HK-2 (cell line): Measurements from ENCODE around the gene TTYH2.

Experiments used
- DNase-seq: peaks from one replicate; pipeline ENCODE4 v3.0.0-alpha.2; 2018; ENCODE audit not compliant: unreplicated experiment

The TTYH2 gene

DNA sequence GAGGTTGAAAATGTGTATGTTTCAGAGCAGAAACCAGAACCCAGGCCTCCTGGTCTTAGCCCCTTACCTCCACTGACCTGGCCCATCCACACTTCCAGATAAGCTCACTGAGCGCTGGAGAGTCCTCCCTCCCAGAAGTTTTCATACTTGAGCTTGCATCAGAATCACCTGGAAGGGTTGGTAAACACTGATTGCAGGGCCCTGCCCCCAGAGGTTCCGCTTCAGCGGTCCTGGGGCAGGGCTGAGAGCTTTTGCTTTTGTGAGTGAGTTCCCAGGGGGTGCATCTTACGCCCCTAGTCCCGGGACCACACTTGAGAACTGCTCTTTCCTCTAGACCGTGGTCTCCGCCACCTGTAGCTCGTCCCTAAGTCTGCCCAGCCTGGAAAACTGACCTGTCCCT lies 20.6 kb downstream of the TTYH2 start:
- no peak for DNase-seq

DNA sequence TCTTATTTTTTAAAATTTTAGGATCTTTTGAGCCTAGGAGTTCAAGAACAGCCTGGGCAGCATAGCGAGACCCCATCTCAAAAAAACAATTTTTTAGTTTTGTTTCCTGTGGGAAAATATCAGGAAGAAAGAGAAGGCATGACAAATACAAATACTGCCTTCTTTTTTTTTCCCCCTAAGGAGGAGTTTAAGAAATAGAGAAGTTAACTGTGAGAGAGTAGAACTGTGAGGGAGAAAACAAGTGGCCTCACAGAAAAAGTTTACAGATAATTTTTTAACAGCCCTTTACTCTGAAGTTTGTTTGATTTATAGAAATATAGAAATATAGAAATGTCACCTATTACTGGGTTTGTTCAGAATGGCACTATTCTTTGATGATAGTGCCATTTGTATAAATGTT lies 21.1 kb downstream of the TTYH2 start:
- no peak for DNase-seq

DNA sequence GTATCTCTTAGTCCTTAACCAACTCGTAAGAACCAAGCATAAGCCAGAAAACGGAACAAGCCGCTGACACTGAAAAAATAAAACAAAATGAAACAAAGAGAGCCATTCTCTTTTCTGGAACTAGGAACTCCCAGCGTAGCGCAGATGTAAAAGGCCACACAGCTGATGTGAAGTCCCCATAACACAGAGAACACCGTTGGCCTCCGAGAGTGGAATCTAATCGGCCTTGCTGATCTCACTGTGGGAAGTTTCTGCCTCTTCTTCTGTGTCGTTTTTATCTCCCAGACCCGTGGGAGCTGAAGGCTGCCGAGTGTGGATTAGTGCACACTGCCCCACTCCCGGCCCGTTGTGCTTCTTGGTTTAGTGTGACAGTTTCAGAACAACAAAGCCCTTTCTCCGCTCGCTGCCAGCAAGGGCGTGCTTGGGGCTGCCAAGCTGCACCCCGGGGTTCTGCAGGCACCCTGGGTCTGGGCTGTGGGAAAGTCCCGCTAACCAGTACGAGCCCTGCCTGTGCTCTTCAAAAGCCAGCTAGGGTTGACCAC lies 21.7 kb downstream of the TTYH2 start:
- no peak for DNase-seq

DNA sequence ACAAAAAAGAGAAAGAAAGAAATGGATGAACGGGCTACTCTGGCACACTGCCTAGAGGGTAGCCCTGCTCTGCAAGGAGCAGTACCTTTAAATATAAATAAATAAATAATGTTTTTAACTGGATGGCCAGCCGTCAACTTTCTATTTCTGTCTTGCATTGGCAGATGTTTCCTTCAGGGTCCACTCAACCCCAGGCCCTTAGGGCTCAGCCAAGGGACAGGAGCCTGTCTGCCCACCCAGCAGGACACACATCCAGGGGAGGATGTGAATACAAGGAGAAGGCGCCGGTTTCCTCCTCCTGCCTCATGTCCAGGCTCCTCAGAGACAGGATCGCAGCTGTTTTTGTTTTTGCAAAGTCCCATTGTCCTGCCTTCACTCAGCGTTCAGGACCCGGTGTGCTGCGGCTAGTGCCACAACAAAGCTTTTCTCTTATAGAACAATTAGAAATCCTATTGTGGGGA lies 22.6 kb downstream of the TTYH2 start:
- DNase-seq: no peak

DNA sequence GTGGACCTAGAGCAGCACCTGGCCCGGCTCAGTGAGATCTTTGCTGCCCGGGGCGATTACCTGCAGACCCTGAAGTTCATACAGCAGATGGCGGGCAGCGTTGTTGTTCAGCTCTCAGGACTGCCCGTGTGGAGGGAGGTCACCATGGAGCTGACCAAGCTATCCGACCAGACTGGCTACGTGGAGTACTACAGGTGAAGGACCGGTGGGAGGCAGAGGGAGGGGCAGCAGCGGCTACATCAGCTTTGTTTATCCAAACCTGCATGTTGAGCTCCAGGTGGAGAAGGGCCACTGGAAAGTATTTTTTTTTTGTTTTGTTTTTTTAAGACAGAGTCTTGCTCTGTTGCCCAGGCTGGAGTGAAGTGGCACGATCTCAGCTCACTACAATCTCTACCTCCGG lies 23.9 kb downstream of the TTYH2 start:
- no peak for DNase-seq

DNA sequence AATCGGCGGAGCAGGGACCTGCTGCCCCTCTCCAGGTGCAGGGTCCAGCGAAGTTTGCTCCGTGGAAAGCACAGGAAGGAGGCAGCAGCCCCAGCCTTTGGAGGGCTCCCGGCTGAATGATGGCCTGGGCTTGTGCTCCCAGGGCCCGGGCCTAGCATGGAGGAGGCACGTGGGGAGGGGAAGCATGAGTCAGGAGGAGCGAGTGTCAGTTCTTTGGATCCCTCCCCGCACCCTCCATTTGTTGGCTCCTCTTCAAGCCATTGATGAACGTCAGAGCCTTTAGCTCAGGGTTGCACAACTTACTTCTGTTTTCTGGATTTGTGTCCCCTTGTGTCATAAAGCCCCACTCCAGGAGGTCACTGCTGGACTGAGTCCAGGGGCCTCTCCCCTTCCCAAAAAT lies 25.8 kb downstream of the TTYH2 start:
- DNase-seq: no peak

DNA sequence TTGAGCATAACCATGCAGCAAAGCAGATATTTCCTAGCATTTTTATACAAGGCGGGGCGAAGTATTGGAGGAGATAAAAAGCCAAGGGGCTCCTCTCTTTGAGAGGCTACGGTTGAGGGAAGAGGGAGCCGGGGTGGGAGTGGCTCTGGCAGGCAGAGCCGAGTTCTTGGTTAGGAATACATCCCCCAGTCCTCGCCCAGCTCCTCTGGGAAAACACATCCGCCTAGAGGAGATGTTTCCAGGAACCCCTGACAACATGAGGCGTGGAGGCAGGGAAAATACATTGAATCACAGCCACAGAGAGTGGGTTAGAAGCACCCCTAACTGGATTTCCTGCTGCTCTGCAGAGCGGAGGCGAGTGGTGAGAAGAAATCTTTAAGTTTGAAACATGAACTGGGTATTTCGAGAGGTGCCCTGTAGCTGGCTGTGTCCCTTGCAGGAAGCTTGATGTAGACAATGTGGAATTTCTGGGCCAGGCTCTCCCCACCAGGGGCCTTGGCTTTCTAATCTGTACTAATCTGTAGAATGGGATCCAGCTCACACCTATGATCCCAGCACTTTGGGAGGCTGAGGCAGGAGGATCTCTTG lies 27.3 kb downstream of the TTYH2 start:
- no peak for DNase-seq

DNA sequence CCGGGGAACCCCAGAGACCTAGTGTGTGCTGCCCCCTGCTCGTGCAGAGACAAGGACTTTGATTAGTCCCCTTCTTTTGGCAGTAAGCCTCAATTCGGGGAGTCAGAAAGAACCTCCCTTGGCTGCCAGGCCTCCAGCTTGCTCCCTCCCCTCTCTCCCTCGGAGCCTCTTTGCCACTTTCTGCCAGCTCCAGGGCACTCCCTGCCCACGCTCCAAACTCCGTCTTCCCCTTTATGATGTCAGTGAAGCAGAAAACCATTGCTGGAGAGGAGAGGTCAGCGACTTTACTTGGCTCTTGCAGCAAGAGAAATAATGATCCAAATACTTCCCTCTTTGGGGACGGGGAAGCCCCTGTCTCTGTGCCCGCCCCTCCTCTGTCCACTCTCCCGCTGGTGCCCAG lies 28.1 kb downstream of the TTYH2 start:
- no peak for DNase-seq

DNA sequence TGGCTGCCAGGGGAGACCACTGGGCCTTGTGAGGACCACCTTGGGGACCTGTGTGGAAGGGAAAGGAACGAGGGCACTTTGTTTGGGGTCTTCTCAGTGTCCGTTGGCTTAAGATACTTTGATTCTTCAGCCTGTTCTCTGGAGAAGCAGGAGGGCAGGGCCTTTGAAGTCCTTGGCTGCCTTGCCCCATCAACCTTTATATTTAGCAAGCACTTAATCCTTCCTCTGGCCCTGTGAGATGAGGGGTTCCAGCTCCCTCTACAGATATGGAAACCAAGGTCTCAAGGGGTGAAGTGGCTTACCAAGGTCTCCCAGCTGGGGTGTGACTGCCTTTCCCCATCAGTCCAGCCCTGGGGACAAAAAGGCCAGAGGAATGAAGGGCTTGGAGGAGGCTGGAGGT lies 28.5 kb downstream of the TTYH2 start:
- DNase-seq: no peak

DNA sequence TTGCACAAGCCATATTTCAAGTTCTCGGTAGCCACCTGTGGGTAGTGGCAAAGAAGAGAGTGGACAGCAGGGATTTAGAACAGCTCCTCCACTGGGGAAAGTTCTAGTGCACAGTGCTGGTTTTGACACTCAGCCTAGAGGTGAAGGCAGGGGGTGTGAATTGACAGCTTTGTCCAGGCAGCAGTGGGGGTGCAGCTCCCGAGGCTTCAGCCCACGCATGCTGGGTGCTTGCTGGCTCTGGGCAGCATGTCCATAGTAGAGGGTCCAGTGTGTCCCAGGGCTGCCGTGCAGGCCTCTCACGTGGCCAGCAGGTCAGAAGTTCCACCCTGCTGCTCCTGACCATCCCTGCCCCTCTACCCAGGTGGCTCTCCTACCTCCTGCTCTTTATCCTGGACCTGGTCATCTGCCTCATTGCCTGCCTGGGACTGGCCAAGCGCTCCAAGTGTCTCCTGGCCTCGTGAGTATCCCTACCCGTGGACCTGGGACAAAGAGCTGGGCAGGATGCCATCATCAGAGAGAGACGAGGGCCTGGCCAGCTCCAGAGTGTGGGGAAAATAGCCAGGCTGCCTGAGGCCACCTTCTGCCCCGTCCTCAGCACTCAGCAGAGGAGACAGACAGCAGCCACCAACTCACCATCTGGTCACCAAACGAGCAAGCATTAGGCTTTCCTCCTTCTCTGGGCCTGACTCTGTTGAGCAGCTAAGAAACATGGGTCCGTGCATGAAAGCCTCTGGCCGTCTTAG lies 29.8 kb downstream of the TTYH2 start:
- DNase-seq: no peak

DNA sequence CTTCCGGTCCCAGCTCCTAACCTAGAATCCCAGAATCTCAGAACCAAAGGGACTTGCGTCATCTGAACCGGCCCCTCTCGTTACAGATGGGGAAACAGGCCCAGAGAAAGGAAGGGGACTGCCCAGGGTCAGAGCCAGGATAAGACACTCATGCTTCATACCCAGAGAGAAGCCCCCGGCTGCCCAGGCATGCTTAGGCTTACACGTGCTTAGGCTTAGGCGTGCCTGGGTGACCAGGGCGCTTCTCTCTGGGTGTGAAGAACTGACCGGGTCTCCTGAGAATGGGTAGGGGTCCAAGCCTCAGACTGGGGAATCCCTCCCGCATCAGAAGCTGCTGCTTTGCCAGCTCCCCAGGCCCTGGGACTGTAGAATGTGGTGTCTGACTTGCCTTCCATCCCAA lies 30.8 kb downstream of the TTYH2 start:
- DNase-seq: no peak

DNA sequence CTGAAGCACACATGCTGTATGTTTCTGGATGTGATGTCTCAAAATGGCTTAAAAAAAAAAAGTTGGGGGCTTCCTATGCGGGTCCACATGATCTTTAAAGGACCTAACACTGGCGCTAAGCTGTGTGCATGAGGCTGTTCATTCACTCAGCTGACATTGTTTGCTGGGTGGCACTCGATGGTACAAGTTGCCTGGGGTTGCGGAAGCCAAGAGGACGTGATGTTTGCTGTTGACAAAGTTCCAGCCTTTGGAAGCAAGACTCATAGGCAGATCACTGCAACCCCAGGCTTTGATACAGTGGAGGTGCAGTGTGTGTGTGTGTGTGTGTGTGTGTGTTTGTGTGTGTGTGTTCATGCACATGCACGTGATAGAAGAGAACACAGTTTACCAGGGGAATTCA lies 31.2 kb downstream of the TTYH2 start:
- DNase-seq: no peak

DNA sequence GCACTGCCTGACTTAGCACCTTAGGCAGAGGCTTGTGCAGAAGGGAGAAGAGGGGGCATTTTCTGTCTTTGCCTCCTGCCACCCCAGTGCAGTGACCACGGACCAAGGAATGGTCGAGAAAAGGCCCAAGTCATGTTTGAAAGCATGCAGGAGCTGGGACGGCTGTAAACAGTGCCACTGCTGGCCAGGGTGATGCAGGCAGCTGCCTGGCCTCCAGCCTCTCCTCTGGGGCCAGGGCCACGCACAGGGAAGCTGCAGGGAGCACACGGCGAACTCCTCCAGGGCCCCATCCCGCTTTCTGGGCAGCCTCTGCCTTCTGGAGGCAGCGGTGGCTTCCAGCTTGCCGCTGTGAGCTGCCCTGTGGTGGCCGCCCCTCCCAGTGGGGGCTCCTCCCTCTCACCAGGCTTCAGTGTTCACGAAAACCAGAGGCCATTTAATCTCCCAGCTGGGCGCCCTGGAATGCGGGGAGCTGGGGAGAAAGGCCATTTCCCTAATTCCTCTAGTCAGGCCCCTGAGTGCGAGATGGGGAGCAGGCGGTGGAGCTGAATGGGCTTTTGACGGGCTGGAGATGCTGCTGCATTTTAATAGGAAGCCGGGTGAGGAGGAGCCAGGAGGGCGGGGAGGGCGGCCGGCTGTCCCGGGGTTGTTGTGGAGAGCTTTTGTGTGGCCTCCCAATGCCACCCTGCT lies 31.9 kb downstream of the TTYH2 start:
- no peak for DNase-seq

DNA sequence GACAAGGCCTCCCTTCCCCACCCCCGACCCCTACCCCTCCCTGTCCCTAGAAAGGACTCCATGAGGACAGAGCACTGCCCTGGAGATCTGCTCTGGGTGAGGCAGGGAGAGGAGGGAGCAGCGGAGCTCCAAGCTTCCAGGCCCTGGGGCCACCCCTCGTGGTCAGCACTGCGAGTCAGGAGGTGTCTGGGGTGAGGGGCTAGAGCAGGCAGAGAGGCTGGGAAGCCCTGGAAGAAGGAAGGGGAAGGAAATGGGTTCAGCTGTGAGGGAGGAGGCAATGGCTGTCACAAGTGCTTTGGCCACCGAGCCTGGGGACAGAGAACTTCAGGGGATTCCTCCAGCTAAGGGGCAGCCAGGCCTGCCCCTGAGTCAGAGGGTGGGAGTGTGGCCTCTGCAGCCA lies 32.5 kb downstream of the TTYH2 start:
- no peak for DNase-seq

DNA sequence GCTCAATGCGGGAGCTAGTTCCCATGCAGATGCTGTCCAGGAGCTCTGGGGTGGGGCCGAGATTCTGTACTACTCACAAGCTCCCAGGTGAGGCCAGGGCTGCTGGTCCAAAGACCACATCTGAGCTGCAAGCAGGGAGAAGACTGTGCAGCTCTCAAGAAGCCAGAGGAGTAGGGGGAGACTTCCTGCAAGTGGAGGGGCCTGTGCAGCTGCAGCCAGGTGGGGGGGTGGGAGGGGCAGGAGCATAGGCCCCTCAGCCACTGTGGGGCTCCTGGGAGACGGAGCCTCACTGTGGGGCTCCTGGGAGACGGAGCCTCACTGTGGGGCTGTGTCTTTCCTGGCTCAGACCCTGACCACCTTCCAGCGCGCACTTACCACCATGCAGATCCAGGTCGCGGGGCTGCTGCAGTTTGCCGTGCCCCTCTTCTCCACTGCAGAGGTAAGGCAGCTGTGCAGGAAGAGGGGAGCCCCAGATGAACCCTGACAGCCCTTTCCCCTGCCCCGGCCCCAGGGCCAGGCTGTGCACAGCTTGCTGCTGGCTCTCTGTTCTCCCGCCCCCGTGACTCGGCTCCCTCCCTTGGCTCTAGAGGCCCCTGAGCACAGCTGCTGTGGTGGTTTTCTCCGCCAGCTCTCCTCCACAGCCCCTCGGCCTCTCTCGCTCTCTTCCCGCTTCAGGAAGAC lies 36.4 kb downstream of the TTYH2 start:
- no peak for DNase-seq

DNA sequence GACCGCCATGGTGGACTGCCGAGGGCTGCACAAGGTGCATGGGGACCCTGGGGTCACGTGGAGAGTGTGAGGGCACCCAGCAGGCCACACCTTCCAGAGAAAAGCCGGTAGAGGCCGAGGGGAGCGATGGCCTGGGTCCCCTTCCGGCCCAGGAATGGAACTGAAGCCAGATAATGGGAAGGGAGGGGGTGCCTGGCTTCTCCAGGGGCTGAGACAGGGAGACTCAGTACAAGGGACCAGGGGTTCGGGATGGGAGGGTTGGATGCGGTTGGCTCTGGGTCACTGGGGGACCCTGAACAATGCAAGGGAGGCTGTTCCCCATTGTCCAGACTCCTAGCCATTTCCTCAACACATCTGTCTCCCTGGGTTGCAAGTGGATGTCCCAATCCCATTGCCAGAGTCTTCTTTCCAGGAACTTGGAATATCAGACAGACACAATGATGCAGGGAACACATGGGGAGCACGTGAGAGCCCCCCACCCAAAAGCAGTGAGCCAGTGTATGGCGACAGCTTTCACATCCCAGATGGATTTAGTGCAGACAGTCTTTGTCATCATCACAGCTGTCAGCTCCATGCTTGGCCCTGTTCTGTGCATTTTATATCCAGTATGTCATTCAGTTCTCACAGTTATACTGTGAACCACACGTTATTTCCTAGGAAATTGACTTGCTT lies 37.1 kb downstream of the TTYH2 start:
- DNase-seq: no peak

DNA sequence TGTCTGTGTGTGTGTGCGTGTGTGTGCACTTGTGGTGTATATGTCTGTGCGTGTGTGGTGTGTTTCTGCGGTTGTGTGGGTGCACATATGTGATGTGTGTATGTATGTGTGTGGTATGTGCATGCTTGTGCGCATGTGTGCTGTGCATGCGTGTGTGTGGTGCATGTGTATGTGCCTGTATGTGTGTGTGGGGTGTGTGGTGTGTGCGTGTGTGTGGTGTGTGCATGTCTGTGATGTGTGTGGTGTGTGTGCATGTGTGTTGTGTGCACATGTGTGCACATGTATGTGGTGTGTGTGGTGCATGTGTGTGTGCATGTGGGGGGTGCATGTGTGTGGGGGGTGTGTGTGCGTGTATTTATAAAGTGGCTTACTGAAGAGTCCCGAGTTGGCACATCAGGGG lies 37.7 kb downstream of the TTYH2 start:
- no peak for DNase-seq

DNA sequence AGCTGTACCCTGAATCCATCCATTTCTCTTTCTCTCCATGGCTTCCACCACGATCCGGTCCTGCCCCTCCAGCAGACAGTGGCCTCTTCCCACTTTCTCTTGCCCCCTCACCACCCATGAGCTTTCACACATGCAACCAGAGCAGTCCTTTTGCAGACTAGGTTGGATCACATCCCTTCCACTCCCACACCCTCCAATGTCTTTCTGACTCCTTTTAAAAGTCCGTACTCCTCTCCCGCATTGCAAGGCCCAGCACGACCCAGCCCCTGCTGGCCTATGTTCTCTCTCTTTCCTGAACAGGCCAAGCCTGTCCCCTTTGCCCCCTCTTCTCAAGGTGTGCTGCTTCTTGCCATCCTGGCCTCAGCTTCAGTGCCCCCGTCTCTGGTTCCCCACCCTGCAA lies 38.2 kb downstream of the TTYH2 start:
- no peak for DNase-seq

DNA sequence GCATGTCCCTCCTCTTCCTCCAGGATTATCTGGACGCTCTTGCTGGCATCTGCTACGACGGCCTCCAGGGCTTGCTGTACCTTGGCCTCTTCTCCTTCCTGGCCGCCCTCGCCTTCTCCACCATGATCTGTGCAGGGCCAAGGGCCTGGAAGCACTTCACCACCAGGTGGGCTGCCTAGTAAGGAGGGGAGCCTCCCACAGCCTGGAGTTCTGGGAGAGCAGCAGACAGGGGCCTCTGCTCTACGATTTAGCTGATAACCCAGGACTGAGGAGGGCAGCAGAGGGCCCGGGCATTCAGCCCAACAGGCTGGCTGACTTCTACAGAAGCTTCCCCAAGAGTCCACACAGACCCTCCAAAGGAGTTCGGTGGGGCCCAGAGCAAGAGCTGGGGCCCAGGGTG lies 38.8 kb downstream of the TTYH2 start:
- no peak for DNase-seq

DNA sequence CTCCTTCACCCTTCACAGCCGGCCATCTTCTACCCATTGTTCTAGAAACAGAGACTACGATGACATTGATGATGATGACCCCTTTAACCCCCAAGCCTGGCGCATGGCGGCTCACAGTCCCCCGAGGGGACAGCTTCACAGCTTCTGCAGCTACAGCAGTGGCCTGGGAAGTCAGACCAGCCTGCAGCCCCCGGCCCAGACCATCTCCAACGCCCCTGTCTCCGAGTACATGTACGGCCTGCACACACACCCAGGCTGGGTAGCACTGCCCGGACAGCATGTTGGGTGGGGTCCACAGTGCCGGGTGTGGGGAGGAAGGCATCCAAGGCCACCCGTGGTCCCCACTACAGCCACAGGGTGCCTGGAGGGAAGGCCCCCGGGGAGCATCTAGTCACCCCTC lies 39.7 kb downstream of the TTYH2 start:
- DNase-seq: no peak

DNA sequence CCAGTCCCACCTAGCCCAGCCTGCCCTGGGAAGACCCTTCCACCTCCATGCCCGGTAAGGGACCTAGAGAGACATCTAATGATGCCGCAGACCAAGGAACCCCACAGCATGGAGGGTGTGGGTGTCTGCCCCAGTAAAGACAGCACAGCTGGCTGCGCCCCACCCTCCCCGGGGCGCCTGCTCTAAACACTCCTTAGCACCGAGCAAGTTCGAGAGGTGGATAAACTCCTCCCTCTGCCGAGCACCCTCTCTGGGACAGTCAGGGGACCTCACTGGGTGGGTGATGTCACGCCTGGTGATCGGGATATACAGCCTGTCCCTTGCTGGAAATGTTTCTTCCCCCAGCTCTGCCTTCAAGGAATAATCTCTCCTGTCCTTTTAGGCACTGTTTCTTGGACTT lies 43.9 kb downstream of the TTYH2 start:
- no peak for DNase-seq
